Measurements from ENCODE around the gene SLC13A5.

Gene SLC13A5

GRCh38 chr17:6636616-6637457, 76.3 kb downstream of the SLC13A5 start:
- no peak for DNase-seq

- no peak for DNase-seq
These were observed 77.1 kb downstream of the SLC13A5 start for GRCh38 chr17:6636105-6636504.

Data from MV-4-11 (cell line).